HepG2 (cell line): ENCODE results near the gene CFAP221. TPM values are rescaled to one million over a fixed set of nuclear protein-coding genes. Genes with fewer than 3 reads are reported as not detected.

Experiments used
- ATAC-seq: fragments of 200-7000 bp; cut with Tn5 transposase; 3 replicates; pipeline ENCODE4 v1.9.1; 2020; ENCODE audit warnings: mild to moderate bottlenecking, moderate library complexity
- BruUV-seq: library from RNA; stranded (reverse); fragments of 400-500 nt; replicated peaks from 2 replicates; lab custom pipeline; 2021; lab: Mats Ljungman, UMichigan
- CTCF ChIA-PET: fragments of 300-600 bp; formaldehyde crosslinking; extraction: SDS; loops from one replicate; lab custom pipeline; 2021; ENCODE audit warnings: low total read pairs, inconsistent platforms, low intra/inter-chr PET ratio; lab: Yijun Ruan, JAX
- POLR2A ChIA-PET: fragments of 350-600 bp; sonication (Branson Sonifier 250); formaldehyde crosslinking; loops from one replicate; lab custom pipeline; 2020; ENCODE audit warnings: antibody characterized with exemption, inconsistent platforms; lab: Yijun Ruan, JAX
- DNase-seq: peaks from one replicate; pipeline ENCODE4 v3.0.0-alpha.2; 2015; ENCODE audit warnings: low spot score
- FAIRE-seq: peaks from 3 replicates; lab custom pipeline; 2011; peaks lifted over from hg19 to GRCh38; lab: Jason Lieb, UNC
- H2AFZ ChIP-seq: one replicate; pipeline ENCODE4 v1.6.1; 2011; ENCODE audit warnings: low read length, inconsistent platforms
- H3K27ac ChIP-seq: fragments of 300-600 bp; 3 replicates; pipeline ENCODE4 v1.8.0; 2011; ENCODE audit warnings: mixed run types, mild to moderate bottlenecking, mixed read lengths, low read length, inconsistent platforms; ENCODE audit not compliant: insufficient read depth; ENCODE audit errors: extremely low read length
- H3K27me3 ChIP-seq, 2 experiments: fragments of 200-600 bp in 1 of 2; 2 replicates in 1 of 2; 3 replicates in 1 of 2; pipeline versions ENCODE4 v1.6.0 to v1.8.0; 2011; ENCODE audit warnings: low read length in 2 of 2, mild to moderate bottlenecking in 2 of 2, moderate library complexity in 2 of 2, inconsistent platforms in 1 of 2; ENCODE audit not compliant: insufficient read depth in 2 of 2, control insufficient read depth in 1 of 2
- H3K36me3 ChIP-seq, 2 experiments: fragments of 200-600 bp in 1 of 2; replicated peaks in 1 of 2; 2 replicates in 1 of 2; 3 replicates in 1 of 2; pipeline versions ENCODE4 v1.5.1 to v1.8.0; 2011; ENCODE audit warnings: low read length in 2 of 2, inconsistent platforms in 1 of 2; ENCODE audit not compliant: insufficient read depth in 2 of 2, control insufficient read depth in 1 of 2
- H3K4me1 ChIP-seq: 2 replicates; pipeline ENCODE4 v1.5.1; 2012; ENCODE audit warnings: low read length, inconsistent platforms; ENCODE audit not compliant: insufficient read depth
- H3K4me2 ChIP-seq: 2 replicates; pipeline ENCODE4 v1.6.0; 2011; ENCODE audit warnings: low read depth, low read length, inconsistent platforms
- H3K4me3 ChIP-seq, 3 experiments: fragments of 200-600 bp in 1 of 3; sonication (generic), shearing (Covaris generic) in 1 of 3; replicated peaks in 1 of 3; 2 replicates each; pipeline ENCODE4 v1.5.1; 2011 to 2016; ENCODE audit warnings: low read length in 3 of 3, inconsistent platforms in 2 of 3, low read depth in 2 of 3, mild to moderate bottlenecking in 2 of 3, control low read depth in 1 of 3, mixed read lengths in 1 of 3; ENCODE audit not compliant: insufficient read depth in 1 of 3
- H3K79me2 ChIP-seq: one replicate; pipeline ENCODE4 v1.6.1; 2011; ENCODE audit warnings: low read length, inconsistent platforms; ENCODE audit not compliant: insufficient read depth
- H3K9ac ChIP-seq: 2 replicates; pipeline ENCODE4 v1.6.0; 2011; ENCODE audit warnings: mild to moderate bottlenecking, low read depth, low read length, inconsistent platforms; ENCODE audit not compliant: insufficient read depth
- H3K9me3 ChIP-seq: 2 replicates; pipeline ENCODE4 v1.5.1; 2012; ENCODE audit warnings: mild to moderate bottlenecking, low read length
- H4K20me1 ChIP-seq: 2 replicates; pipeline ENCODE4 v1.6.0; 2011; ENCODE audit warnings: inconsistent platforms, mild to moderate bottlenecking, low read length, moderate library complexity; ENCODE audit not compliant: insufficient read depth
- ARNTL ChIP-seq: sonication (generic); formaldehyde crosslinking; IDR thresholded peaks from 2 replicates; pipeline ENCODE4 v1.4.0; 2020; ENCODE audit warnings: mild to moderate bottlenecking, missing genetic modification reagents
- CREB3 ChIP-seq: sonication (generic); formaldehyde crosslinking; IDR thresholded peaks from 2 replicates; pipeline ENCODE4 v1.5.0; 2020; ENCODE audit warnings: missing genetic modification reagents
- KDM1A ChIP-seq: IDR thresholded peaks from 2 replicates; pipeline ENCODE4 v1.6.1; 2016; ENCODE audit warnings: missing compliant biosample characterization
- MEIS2 ChIP-seq: sonication (generic); formaldehyde crosslinking; IDR thresholded peaks from 2 replicates; pipeline ENCODE4 v1.9.0; 2021; ENCODE audit warnings: mild to moderate bottlenecking, missing genetic modification reagents
- NFYB ChIP-seq: sonication (generic); formaldehyde crosslinking; IDR thresholded peaks from 2 replicates; pipeline ENCODE4 v1.4.0; 2020; ENCODE audit warnings: missing genetic modification reagents
- PAF1 ChIP-seq: IDR thresholded peaks from 2 replicates; pipeline ENCODE4 v1.6.1; 2016; ENCODE audit warnings: missing genetic modification reagents, missing compliant biosample characterization
- POLR2A ChIP-seq, 2 experiments: IDR thresholded peaks; 2 replicates each; pipeline ENCODE4 v1.6.1; 2011; ENCODE audit warnings: low read depth in 2 of 2, low read length in 2 of 2, mild to moderate bottlenecking in 1 of 2, moderate library complexity in 1 of 2; ENCODE audit not compliant: insufficient read depth in 1 of 2
- SNAPC4 ChIP-seq: sonication (generic); formaldehyde crosslinking; IDR thresholded peaks from 2 replicates; pipeline ENCODE4 v1.4.0; 2020; ENCODE audit warnings: mild to moderate bottlenecking, missing genetic modification reagents
- ZFP82 ChIP-seq: sonication (generic); formaldehyde crosslinking; IDR thresholded peaks from 2 replicates; pipeline ENCODE4 v1.5.1; 2020; ENCODE audit warnings: mild to moderate bottlenecking, missing genetic modification reagents, borderline replicate concordance
- ZNF510 ChIP-seq: sonication (generic); formaldehyde crosslinking; IDR thresholded peaks from 2 replicates; pipeline ENCODE4 v1.4.0; 2020; ENCODE audit warnings: low read depth, mild to moderate bottlenecking, missing genetic modification reagents
- ZNF597 ChIP-seq: sonication (generic); formaldehyde crosslinking; IDR thresholded peaks from 2 replicates; pipeline ENCODE4 v1.5.0; 2020; ENCODE audit warnings: missing genetic modification reagents
- WGBS: methylation state at CpG from one replicate; pipeline ENCODE4 v1.1.6; 2017; ENCODE audit warnings: low lambda C conversion rate; 5-methylcytosine and 5-hydroxymethylcytosine counted together
- in situ Hi-C: cut with HindIII; loops from 2 replicates; pipeline ENCODE4 v1.10.0; 2017; ENCODE audit warnings: low pct_unique_long_range_greater_than_20kb; ENCODE audit not compliant: extremely low pct_ligation_motif_present
- intact Hi-C: fragments of 100-400 bp; cut with micrococcal nuclease; formaldehyde crosslinking; loops from one replicate; pipeline ENCODE4 v1.10.0; 2022; ENCODE audit not compliant: unreplicated experiment
- polyA plus RNA-seq, 8 experiments: library from polyadenylated mRNA; depleted of rRNA in 3 of 8; stranded (reverse) in 7 of 8; unstranded in 1 of 8; fragments of >200 nt; fragmentation: Illumina TruSeq in 4 of 8; extraction: Trizol in 4 of 8; gene quantifications; 2 replicates each; pipeline versions ENCODE4 v1.2.1 to v1.2.3, GENCODE V29; 2011 to 2016; ENCODE audit warnings: low read depth in 4 of 8, missing spikeins in 1 of 8, mixed read lengths in 1 of 8; ENCODE audit not compliant: insufficient read depth in 1 of 8
- total RNA-seq, 5 experiments: library from RNA; depleted of rRNA; stranded (reverse); fragments of >200 nt; fragmentation: Illumina TruSeq; extraction: Trizol; gene quantifications; 2 replicates each; pipeline ENCODE4 v1.2.3, GENCODE V29; 2016; ENCODE audit warnings: low read depth in 1 of 5

The CFAP221 gene
- total and polyA plus RNA-seq, 2 of the 13 experiments (the other 11 are each of a cell fraction or from before 2014, with no cell fraction given), result not detected

GRCh38 chr2:119565481-119565880 is 21.2 kb downstream of the CFAP221 start:
- Histone ChIP-seq H4K20me1 (no peaks in the 10 kb centered on the region), H3K79me2 (no peaks in the 10 kb centered on the region), H2AFZ (no peak overlapping the region), H3K4me3 (no peak overlapping the region), H3K36me3 (no peaks in the 10 kb centered on the region), H3K4me2 (no peak overlapping the region), H3K27me3 (no peaks in the 10 kb centered on the region; a peak in 1 of 5 replicates), H3K9ac (no peak overlapping the region), H3K4me1 (no peaks in the 10 kb centered on the region), H3K9me3 (no peaks in the 10 kb centered on the region), H3K27ac (no peak overlapping the region)
- no peak for FAIRE-seq
- 44% methylated on average over 2 of the region's 2 CpGs for WGBS
- TF ChIP-seq ARNTL (CRISPR knock-in tag) (no peak), ZFP82 (no peak), MEIS2 (CRISPR knock-in tag) (no peak), NFYB (CRISPR knock-in tag) (no peak)
- CTCF ChIA-PET, result no interaction called here
- ATAC-seq, result no peak
- no peak for DNase-seq
- in situ Hi-C loops (no loop called here), intact Hi-C loops (no loop called here)
- POLR2A ChIA-PET, result no interaction called here
- BruUV-seq, result no TSS peak

GRCh38 chr2:119567292-119567691 is 23.0 kb downstream of the CFAP221 start:
- BruUV-seq, result no TSS peak
- TF ChIP-seq ZNF597 (CRISPR knock-in tag), result no peak
- TF ChIP-seq ZNF510 (CRISPR knock-in tag), result no peak
- no peak for TF ChIP-seq SNAPC4 (CRISPR knock-in tag)
- TF ChIP-seq PAF1 (CRISPR knock-in tag), result no peak
- no peak for TF ChIP-seq KDM1A
- no peak for TF ChIP-seq POLR2A (IDR thresholded peaks at IDR 0.05; ENCODE audit: insufficient read depth in 1 of 2, low read depth in 2 of 2, low read length in 2 of 2)
- no peak for TF ChIP-seq CREB3 (CRISPR knock-in tag)

More at GRCh38 chr2:119567292-119567691, 23.0 kb downstream of the CFAP221 start:
- in situ Hi-C loops, result no loop called here
- ATAC-seq (no peak), DNase-seq (no peak), FAIRE-seq (no peak)
- no peak overlapping the region for H3K4me2 ChIP-seq
- H4K20me1 ChIP-seq, result no peaks in the 10 kb centered on the region
- no peaks in the 10 kb centered on the region; a peak in 1 of 5 replicates for H3K27me3 ChIP-seq
- H3K4me1 ChIP-seq, result no peaks in the 10 kb centered on the region
- H3K9me3 ChIP-seq, result no peaks in the 10 kb centered on the region
- no peaks in the 10 kb centered on the region for H3K36me3 ChIP-seq
- no peak overlapping the region for H2AFZ ChIP-seq
- no peak overlapping the region for H3K9ac ChIP-seq
- no peak overlapping the region for H3K4me3 ChIP-seq
- no peaks in the 10 kb centered on the region for H3K79me2 ChIP-seq
- POLR2A ChIA-PET, result no interaction called here
- CTCF ChIA-PET, result no interaction called here
- H3K27ac ChIP-seq, result no peak overlapping the region
- intact Hi-C loops, result no loop called here
